Spinal cord (tissue), 10 donors: ENCODE results near the gene CABLES2. TPM values are rescaled to one million over a fixed set of nuclear protein-coding genes. Genes with fewer than 3 reads are reported as not detected.
A peak's percentile ranks its signal among the peaks of the same experiment; 100 is the strongest.

Experiments
- DNase-seq, 6 donors: peaks; one replicate each; pipeline versions ENCODE4 v3.0.0 to v3.0.0-alpha.2; 2013 to 2015; ENCODE audit warnings: low spot score in 6 of 6, low read depth in 4 of 6
- H3K27ac ChIP-seq: one replicate; pipeline ENCODE4 v1.5.1; 2013; ENCODE audit warnings: low read depth, low read length, control low read depth
- H3K27me3 ChIP-seq: one replicate; pipeline ENCODE4 v1.6.1; 2013; ENCODE audit warnings: low read length; ENCODE audit not compliant: control insufficient read depth, insufficient read depth
- H3K36me3 ChIP-seq: one replicate; pipeline ENCODE4 v1.6.1; 2013; ENCODE audit warnings: low read length; ENCODE audit not compliant: control insufficient read depth, insufficient read depth
- H3K4me1 ChIP-seq: one replicate; pipeline ENCODE4 v1.6.1; 2013; ENCODE audit warnings: low read length; ENCODE audit not compliant: control insufficient read depth, insufficient read depth
- H3K4me3 ChIP-seq: one replicate; pipeline ENCODE4 v1.5.1; 2013; ENCODE audit warnings: low read depth, low read length, control low read depth
- H3K9me3 ChIP-seq: one replicate; pipeline ENCODE4 v1.6.1; 2013; ENCODE audit warnings: low read length; ENCODE audit not compliant: control insufficient read depth, insufficient read depth
- WGBS: methylation state at CpG from one replicate; pipeline ENCODE4 v1.1.5; 2013; ENCODE audit warnings: missing lambda C conversion rate; ENCODE audit not compliant: insufficient coverage; 5-methylcytosine and 5-hydroxymethylcytosine counted together
- polyA plus RNA-seq, 2 donors: library from polyadenylated mRNA; unstranded; fragments of 120-200 nt; gene quantifications; one replicate each; pipeline ENCODE4 v1.2.1, GENCODE V29; 2013; ENCODE audit not compliant: insufficient read length in 2 of 2
- total RNA-seq, 2 donors: library from RNA; depleted of rRNA in 1 of 2; stranded (reverse); fragments of 120-200 nt in 1 of 2; fragments of >200 nt in 1 of 2; gene quantifications; one replicate each; pipeline versions ENCODE4 v1.2.3 to v1.2.4, GENCODE V29; 2013 to 2014
- donor health status: healthy.

The CABLES2 gene
- total and polyA plus RNA-seq, 4 donors = 4.0 to 23.0 (median 14.1) TPM

- H3K36me3 ChIP-seq = peaks cover 92% of the 10 kb centered on the region
Measured at GRCh38 chr20:62391165-62392076, 15.7 kb downstream of the CABLES2 start.

GRCh38 chr20:62390317-62391164, 16.5 kb downstream of the CABLES2 start:
- no peaks in the 10 kb centered on the region for H3K27me3 ChIP-seq
- no peak overlapping the region for H3K27ac ChIP-seq
- H3K9me3 ChIP-seq = no peaks in the 10 kb centered on the region
- DNase-seq = no peak
- no peak overlapping the region for H3K4me3 ChIP-seq
- H3K4me1 ChIP-seq = peaks cover 26% of the 10 kb centered on the region
- peaks cover 83% of the 10 kb centered on the region for H3K36me3 ChIP-seq
- 84% methylated on average over 23 of the region's 29 CpGs for WGBS

More at GRCh38 chr20:62391165-62392076, 15.7 kb downstream of the CABLES2 start:
- 88% methylated on average over 44 of the region's 44 CpGs for WGBS
- no peaks in the 10 kb centered on the region for H3K27me3 ChIP-seq
- DNase-seq = no peak
- no peak overlapping the region for H3K27ac ChIP-seq
- no peaks in the 10 kb centered on the region for H3K9me3 ChIP-seq
- no peak overlapping the region for H3K4me3 ChIP-seq
- H3K4me1 ChIP-seq = peaks cover 17% of the 10 kb centered on the region

- Histone ChIP-seq H3K4me1 (peaks cover 29% of the 10 kb centered on the region), H3K36me3 (peaks cover 77% of the 10 kb centered on the region), H3K4me3 (no peak overlapping the region), H3K27ac (no peak overlapping the region), H3K27me3 (no peaks in the 10 kb centered on the region), H3K9me3 (no peaks in the 10 kb centered on the region)
- no peak for DNase-seq
- whole genome bisulfite sequencing = 78% methylated on average over 3 of the region's 5 CpGs
Measured at GRCh38 chr20:62389601-62390087, 17.4 kb downstream of the CABLES2 start.

- Histone ChIP-seq H3K4me1 (peaks cover 29% of the 10 kb centered on the region), H3K27me3 (no peaks in the 10 kb centered on the region), H3K9me3 (no peaks in the 10 kb centered on the region), H3K27ac (no peak overlapping the region), H3K36me3 (peaks cover 72% of the 10 kb centered on the region), H3K4me3 (no peak overlapping the region)
- peak in 1 of 6 donors; percentile 7 for DNase-seq
- 87% methylated on average over 10 of the region's 11 CpGs for WGBS
Measured at GRCh38 chr20:62388839-62389600, 18.1 kb downstream of the CABLES2 start.

- no peaks in the 10 kb centered on the region for H3K9me3 ChIP-seq
- 75% methylated on average over 12 of the region's 20 CpGs for WGBS
- no peak for DNase-seq
- no peak overlapping the region for H3K27ac ChIP-seq
- H3K4me3 ChIP-seq = peak overlapping the region; percentile 85
- no peaks in the 10 kb centered on the region for H3K27me3 ChIP-seq
- peaks cover 63% of the 10 kb centered on the region for H3K36me3 ChIP-seq
- peaks cover 29% of the 10 kb centered on the region for H3K4me1 ChIP-seq
Measured at GRCh38 chr20:62387933-62388635, 19.0 kb downstream of the CABLES2 start.

- Histone ChIP-seq H3K4me3 (peak overlapping the region; percentile 85), H3K36me3 (peaks cover 59% of the 10 kb centered on the region), H3K27ac (no peak overlapping the region), H3K4me1 (peaks cover 33% of the 10 kb centered on the region), H3K9me3 (no peaks in the 10 kb centered on the region), H3K27me3 (no peaks in the 10 kb centered on the region)
- WGBS = 3% methylated on average over 47 of the region's 47 CpGs
- DNase-seq = no peak
Measured at GRCh38 chr20:62387219-62387913, 19.7 kb downstream of the CABLES2 start.

GRCh38 chr20:62386383-62387218, 20.5 kb downstream of the CABLES2 start, which contains the start of gene RPS21:
RPS21 (plus strand) TSS chr20:62387103; CDS start chr20:62387339, 236 bp downstream.
- Histone ChIP-seq H3K4me1 (peaks cover 34% of the 10 kb centered on the region), H3K4me3 (peak within 1 kb of the TSS; percentile 85), H3K36me3 (peaks cover 59% of the 10 kb centered on the region), H3K27ac (peak within 1 kb of the TSS; percentile 57), H3K27me3 (no peaks in the 10 kb centered on the region), H3K9me3 (no peaks in the 10 kb centered on the region)
- under 1% methylated on average over 79 of the region's 83 CpGs for WGBS
- peak; percentile 81 to 98 (median 86) for DNase-seq
